K562 (cell line): ENCODE measurements around the gene OXLD1. TPM values are rescaled to one million over a fixed set of nuclear protein-coding genes. Genes with fewer than 3 reads are reported as not detected.

Source experiments
- ATAC-seq: fragments of 200-7000 bp; cut with Tn5 transposase; 3 replicates; pipeline ENCODE4 v1.9.1; 2020; ENCODE audit warnings: moderate library complexity
- BruUV-seq: library from RNA; stranded (reverse); fragments of 400-500 nt; replicated peaks from 2 replicates; lab custom pipeline; 2021; lab: Mats Ljungman, UMichigan
- CTCF ChIA-PET: fragments of 300-600 bp; formaldehyde crosslinking; extraction: SDS; loops from one replicate; lab custom pipeline; 2021; ENCODE audit warnings: low intra/inter-chr PET ratio; lab: Yijun Ruan, JAX
- POLR2A ChIA-PET: fragments of 300-600, 350-650 bp; sonication (Branson Sonifier 250); formaldehyde crosslinking; extraction: SDS; loops from one replicate; lab custom pipeline; 2021; ENCODE audit warnings: antibody characterized with exemption, inconsistent platforms; lab: Yijun Ruan, JAX
- DNase-seq, 4 experiments: peaks; one replicate each; pipeline versions ENCODE4 v3.0.0 to v3.0.0-alpha.2; 2011 to 2018; ENCODE audit warnings: low spot score in 3 of 4, mixed read lengths in 3 of 4; ENCODE audit errors: extremely low read depth in 1 of 4
- FAIRE-seq: peaks from 2 replicates; lab custom pipeline; 2011; peaks lifted over from hg19 to GRCh38; lab: Jason Lieb, UNC
- H2AFZ ChIP-seq: 2 replicates; pipeline ENCODE4 v1.6.0; 2011; ENCODE audit warnings: low read depth, low read length, control low read depth, inconsistent platforms
- H3K27ac ChIP-seq: fragments of 200-600 bp; 3 replicates; pipeline ENCODE4 v1.8.0; 2011; ENCODE audit warnings: low read depth, mild to moderate bottlenecking, control low read depth, inconsistent platforms, low read length, moderate library complexity, mixed read lengths; ENCODE audit errors: extremely low read depth
- H3K27me3 ChIP-seq, 2 experiments: fragments of 300-600 bp in 1 of 2; 2 replicates in 1 of 2; 3 replicates in 1 of 2; pipeline versions ENCODE4 v1.6.0 to v1.8.0; 2011; ENCODE audit warnings: inconsistent platforms in 2 of 2, low read length in 2 of 2, mild to moderate bottlenecking in 1 of 2, mixed read lengths in 1 of 2, moderate library complexity in 1 of 2; ENCODE audit not compliant: control insufficient read depth in 2 of 2, insufficient read depth in 2 of 2
- H3K36me3 ChIP-seq: fragments of 300-600 bp; 3 replicates; pipeline ENCODE4 v1.8.0; 2011; ENCODE audit warnings: mild to moderate bottlenecking, low read length, inconsistent platforms; ENCODE audit not compliant: control insufficient read depth, insufficient read depth
- H3K4me1 ChIP-seq, 2 experiments: fragments of 200-600 bp in 1 of 2; replicated peaks in 1 of 2; 2 replicates in 1 of 2; 3 replicates in 1 of 2; pipeline versions ENCODE4 v1.5.1 to v1.8.0; 2011; ENCODE audit warnings: inconsistent platforms in 2 of 2, low read length in 2 of 2, mild to moderate bottlenecking in 1 of 2, mixed read lengths in 1 of 2, moderate library complexity in 1 of 2; ENCODE audit not compliant: control insufficient read depth in 2 of 2, insufficient read depth in 2 of 2
- H3K4me2 ChIP-seq: 2 replicates; pipeline ENCODE4 v1.6.1; 2011; ENCODE audit warnings: low read length, control low read depth, inconsistent platforms, mixed read lengths; ENCODE audit not compliant: insufficient read depth
- H3K4me3 ChIP-seq: fragments of 200-600 bp; sonication (generic), shearing (Covaris generic); 2 replicates; pipeline ENCODE4 v1.5.1; 2016; ENCODE audit warnings: control low read depth, inconsistent platforms
- H3K79me2 ChIP-seq: fragments of 200-600 bp; 3 replicates; pipeline ENCODE4 v1.8.0; 2011; ENCODE audit warnings: low read length, inconsistent platforms; ENCODE audit not compliant: control insufficient read depth, insufficient read depth
- H3K9ac ChIP-seq, 2 experiments: 2 replicates each; pipeline versions ENCODE4 v1.6.0 to v1.6.1; 2011; ENCODE audit warnings: low read depth in 2 of 2, low read length in 2 of 2, control low read depth in 1 of 2, inconsistent platforms in 1 of 2, mild to moderate bottlenecking in 1 of 2, mixed read lengths in 1 of 2; ENCODE audit not compliant: insufficient read depth in 1 of 2
- H3K9me1 ChIP-seq: one replicate; pipeline ENCODE4 v1.6.0; 2011; ENCODE audit warnings: inconsistent platforms, mild to moderate bottlenecking, low read length, moderate library complexity; ENCODE audit not compliant: control insufficient read depth, insufficient read depth
- H3K9me3 ChIP-seq: replicated peaks from 2 replicates; pipeline ENCODE4 v1.5.1; 2011; ENCODE audit warnings: low read depth, low read length, inconsistent platforms; ENCODE audit not compliant: control insufficient read depth, insufficient read depth
- H4K20me1 ChIP-seq: replicated peaks from 2 replicates; pipeline ENCODE4 v1.6.1; 2011; ENCODE audit warnings: low read length, inconsistent platforms, mixed read lengths; ENCODE audit not compliant: control insufficient read depth, insufficient read depth
- BRD4 ChIP-seq: fragments of 200-600 bp; sonication (generic); IDR thresholded peaks from 2 replicates; pipeline ENCODE4 v1.6.1; 2017; ENCODE audit warnings: inconsistent platforms
- BRD9 ChIP-seq: fragments of 450-650 bp; IDR thresholded peaks from 2 replicates; pipeline ENCODE4 v1.6.1; 2018; ENCODE audit warnings: low read depth; ENCODE audit not compliant: partially characterized antibody
- ESRRB ChIP-seq: fragments of 250-450 bp; sonication (Bioruptor Pico); IDR thresholded peaks from 2 replicates; pipeline ENCODE4 v1.5.0; 2020; ENCODE audit warnings: mild to moderate bottlenecking, moderate library complexity, borderline replicate concordance
- TFAP4 ChIP-seq: sonication (generic); formaldehyde crosslinking; IDR thresholded peaks from 2 replicates; pipeline ENCODE4 v1.8.0; 2022; ENCODE audit warnings: missing genetic modification reagents, mild to moderate bottlenecking, moderate library complexity, borderline replicate concordance
- ZBTB33 ChIP-seq: sonication (generic); formaldehyde crosslinking; IDR thresholded peaks from 2 replicates; pipeline ENCODE4 v1.8.1; 2023; ENCODE audit warnings: mild to moderate bottlenecking, missing genetic modification reagents
- WGBS: fragments of 100-300 bp; shearing (Covaris generic); methylation state at CpG from one replicate; pipeline ENCODE4 v1.1.6; 2016; ENCODE audit warnings: low coverage, mixed read lengths; ENCODE audit not compliant: insufficient coverage; ENCODE audit errors: missing lambda C conversion rate; 5-methylcytosine and 5-hydroxymethylcytosine counted together
- in situ Hi-C: fragments of 300-500 bp; cut with MboI; formaldehyde crosslinking; loops from 4 replicates; pipeline ENCODE4 v1.15.0; 2018; ENCODE audit warnings: inconsistent platforms, mixed read lengths
- intact Hi-C: fragments of 100-400 bp; cut with micrococcal nuclease; formaldehyde crosslinking; loops from 2 replicates; pipeline ENCODE4 v1.14.2; 2022
- polyA plus RNA-seq, 8 experiments: library from polyadenylated mRNA; depleted of rRNA in 4 of 8; stranded (reverse) in 5 of 8; unstranded in 3 of 8; fragments of >200 nt; fragmentation: Nextera tagmentation in 2 of 8; fragmentation: Illumina TruSeq in 1 of 8; extraction: Ambion mirVana in 2 of 8; extraction: Trizol in 1 of 8; gene quantifications; 2 replicates each; pipeline versions ENCODE4 v1.2.1 to v1.2.3, GENCODE V29; 2011 to 2014; ENCODE audit warnings: inconsistent platforms in 1 of 8, missing spikeins in 1 of 8
- total RNA-seq, 7 experiments: library from RNA; depleted of rRNA in 6 of 7; stranded (reverse); fragments of >200 nt in 6 of 7; fragmentation: Illumina TruSeq in 2 of 7; extraction: Trizol in 2 of 7; gene quantifications; 2 replicates each; pipeline versions ENCODE4 v1.2.1 to v1.2.3, GENCODE V29; 2011 to 2021; ENCODE audit warnings: low replicate concordance in 1 of 7

OXLD1 gene
- total and polyA plus RNA-seq, 9 of the 15 experiments (the other 6 are each of a cell fraction or from before 2014, with no cell fraction given): 4.4 to 115 (median 29.3) TPM

GRCh38 chr17:81685108-81685507 is 18.7 kb upstream of the OXLD1 start:
- peak; percentile 75 for FAIRE-seq

More at GRCh38 chr17:81685108-81685507, 18.7 kb upstream of the OXLD1 start:
- WGBS: 42% methylated on average over 12 of the region's 12 CpGs
- Histone ChIP-seq H4K20me1 (peaks cover 16% of the 10 kb centered on the region; the same call in 1 of the 2 replicates), H3K27ac (peak overlapping the region; percentile 95; the same call in 2 of the 3 replicates), H3K4me3 (peak overlapping the region; percentile 96), H3K9ac (peak overlapping the region; percentile 94 to 96), H3K27me3 (no peaks in the 10 kb centered on the region), H3K4me2 (peak overlapping the region; percentile 96), H3K9me1 (peaks cover 9% of the 10 kb centered on the region), H3K36me3 (peaks cover 65% of the 10 kb centered on the region; the same call in 2 of the 3 replicates), H2AFZ (no peak overlapping the region), H3K79me2 (peaks cover 55% of the 10 kb centered on the region), H3K4me1 (peaks cover 13 to 70% of the 10 kb centered on the region in 2 experiments), H3K9me3 (no peaks in the 10 kb centered on the region)
- ChIA-PET POLR2A (interaction anchor here (0.5 to 3.5 kb wide), 10 partner anchors 9 to 160 kb away, joined by 3 to 39 read pairs (median 4); partner anchors contain the start of gene MRPL12), CTCF (no interaction called here)
- DNase-seq (peak in 1 of 4 experiments; percentile 35), ATAC-seq (no peak)
- in situ Hi-C loops (no loop called here), intact Hi-C loops (no loop called here)
- TF ChIP-seq BRD4: no peak
- peak; percentile 82 for TF ChIP-seq ZBTB33 (CRISPR knock-in tag)
- TF ChIP-seq ESRRB (CRISPR knock-in tag): no peak
- no peak for TF ChIP-seq TFAP4 (CRISPR knock-in tag)
- peak; percentile 95 for TF ChIP-seq BRD9
- BruUV-seq: no TSS peak
